GM08714 (cell line): ENCODE measurements around the gene MOB3B.
"Not testable (repeated sequence)": the region's sequence is repeated elsewhere in the genome, so short reads cannot be mapped to it uniquely, and the experiment has no call there.

Experiments used
- H3K4me3 ChIP-seq: fragments of 200-500 bp; sonication (Bioruptor generic); 2 replicates; pipeline ENCODE4 v1.5.1; 2014; ENCODE audit warnings: mild to moderate bottlenecking, low read length, inconsistent platforms
- ZNF274 ChIP-seq: IDR thresholded peaks from 2 replicates; pipeline ENCODE4 v1.6.1; 2012; ENCODE audit warnings: mild to moderate bottlenecking, low read depth, low read length

Gene MOB3B

DNA sequence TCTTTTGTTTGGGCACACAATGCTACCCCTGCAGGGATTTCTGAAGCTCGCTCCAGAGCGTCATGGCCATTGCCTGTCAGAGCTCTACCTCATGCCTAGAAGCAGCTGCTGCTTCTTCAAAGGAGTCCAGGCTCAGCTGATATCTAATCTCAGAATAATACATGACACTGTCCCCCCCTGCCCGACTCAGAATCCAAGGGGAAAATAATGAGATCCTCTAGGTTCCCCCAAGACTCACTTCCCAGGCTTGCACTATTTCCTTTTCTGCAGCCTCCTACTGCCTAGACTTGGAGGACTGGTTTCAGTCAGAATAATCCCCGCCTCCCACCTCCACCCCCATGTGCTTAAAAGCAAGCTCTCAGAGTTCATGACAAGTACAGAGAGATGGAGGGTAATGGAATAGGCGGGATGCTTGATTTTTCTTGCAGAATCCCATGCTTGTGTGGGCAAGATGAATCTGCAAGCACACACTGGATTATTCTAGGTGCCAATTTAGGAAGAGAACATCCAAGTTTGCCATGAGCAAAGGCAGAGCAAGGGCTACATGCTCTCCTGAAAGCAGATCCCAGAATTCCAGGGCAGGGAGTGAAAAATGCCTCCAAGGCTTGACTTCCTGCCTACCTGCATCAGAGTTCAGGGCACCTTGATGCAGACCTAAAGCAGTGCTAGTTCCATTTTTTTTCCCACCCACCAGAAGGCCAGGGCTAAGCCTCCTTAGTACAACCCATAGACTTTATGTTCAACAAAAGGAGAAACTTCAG lies 102.9 kb downstream of the MOB3B start:
- TF ChIP-seq ZNF274, result no peak
- H3K4me3 ChIP-seq, result no peak overlapping the region

DNA sequence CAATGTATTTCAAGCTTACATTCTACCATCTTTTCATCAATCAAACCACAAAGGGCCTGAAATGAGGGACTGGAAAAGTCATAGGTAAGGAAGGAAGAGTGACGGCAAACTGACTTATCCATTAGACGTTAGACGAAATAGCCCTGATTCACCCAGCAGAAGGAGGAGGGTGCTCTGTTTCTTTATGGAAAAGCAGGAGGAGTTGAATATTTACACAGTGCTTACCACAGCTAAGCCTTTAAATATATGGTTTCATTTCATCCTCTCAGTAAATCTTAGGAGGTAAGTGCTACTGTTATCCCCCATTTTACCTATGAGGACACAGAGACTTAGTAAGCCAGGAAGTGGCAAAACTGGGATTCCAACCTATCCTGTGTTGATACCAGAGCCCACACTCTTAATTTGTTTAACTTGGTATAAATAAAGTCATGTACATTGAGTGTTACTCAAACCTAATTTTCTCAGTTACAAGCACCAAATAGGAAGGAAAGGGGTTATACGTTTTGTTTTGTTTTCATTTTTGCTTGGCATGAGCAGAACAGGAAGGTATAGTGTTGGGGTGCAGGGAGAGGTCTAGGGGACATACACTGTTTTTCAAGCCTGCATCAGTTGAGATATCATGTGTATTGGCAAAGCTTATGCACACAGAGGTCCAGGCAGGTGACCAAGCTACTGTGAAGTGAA lies 103.6 kb downstream of the MOB3B start:
- H3K4me3 ChIP-seq, result no peak overlapping the region
- no peak for TF ChIP-seq ZNF274

DNA sequence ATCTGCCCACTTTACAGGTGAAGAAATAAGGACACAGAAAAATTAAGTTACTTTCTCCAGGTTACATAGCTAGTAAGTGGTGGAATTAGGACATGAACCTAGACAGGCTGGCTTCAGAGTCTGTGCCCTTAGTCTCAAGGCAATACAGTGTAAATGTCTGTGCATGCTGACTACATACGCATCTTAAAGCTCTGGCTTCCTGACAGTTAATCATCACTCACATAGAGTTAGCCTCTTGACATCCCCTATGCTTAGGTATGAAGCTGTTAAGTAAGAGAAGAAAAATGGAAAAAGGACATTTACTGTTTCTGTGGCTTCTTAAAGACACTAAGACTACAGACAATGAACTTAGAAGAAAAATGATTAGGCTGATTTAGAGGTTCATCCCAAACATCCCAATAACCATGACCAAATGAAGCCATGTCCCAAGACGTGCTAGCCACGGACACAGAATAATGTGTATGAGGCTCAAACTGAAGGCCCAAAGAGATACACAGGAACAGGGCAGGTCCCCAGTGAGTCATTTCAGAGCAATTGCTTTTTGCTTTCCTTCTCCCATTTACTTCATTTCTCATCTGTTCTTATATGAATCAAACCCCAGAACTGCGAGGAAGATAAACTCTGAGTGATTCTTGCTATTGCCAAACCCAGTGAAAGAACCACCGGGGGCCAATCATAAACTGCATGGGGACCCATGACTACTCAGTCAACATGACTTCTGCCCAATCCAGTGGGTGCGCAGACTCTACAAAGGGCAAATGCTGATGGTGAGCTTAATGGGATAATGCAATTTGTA lies 105.5 kb downstream of the MOB3B start:
- no peak overlapping the region for H3K4me3 ChIP-seq
- TF ChIP-seq ZNF274, result no peak

DNA sequence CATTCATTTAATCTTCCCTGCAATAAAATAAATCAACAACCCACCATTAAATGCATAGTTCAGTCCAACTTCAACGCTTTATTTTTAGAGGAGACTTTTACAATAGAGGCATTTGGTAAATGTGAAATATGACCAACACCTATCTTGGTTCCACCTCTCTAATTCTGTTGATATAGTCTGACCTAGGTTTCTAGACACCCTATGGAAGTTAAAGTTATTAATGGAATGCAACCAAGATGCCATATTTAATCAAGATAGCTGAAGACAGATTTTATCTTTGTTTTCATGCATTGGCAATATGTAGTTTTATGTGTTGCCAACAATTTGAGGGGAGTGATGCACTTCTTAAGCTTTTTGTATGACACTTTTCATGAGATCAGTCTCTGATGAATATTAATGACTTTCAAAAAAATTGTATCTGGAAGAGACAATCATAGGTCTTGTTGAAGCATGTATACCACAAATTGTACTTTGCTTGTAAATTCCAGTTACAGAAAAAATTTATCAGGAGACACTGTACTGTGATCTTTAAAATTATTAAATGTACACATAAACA lies 107.3 kb downstream of the MOB3B start:
- no peak for TF ChIP-seq ZNF274
- H3K4me3 ChIP-seq, result no peak overlapping the region

DNA sequence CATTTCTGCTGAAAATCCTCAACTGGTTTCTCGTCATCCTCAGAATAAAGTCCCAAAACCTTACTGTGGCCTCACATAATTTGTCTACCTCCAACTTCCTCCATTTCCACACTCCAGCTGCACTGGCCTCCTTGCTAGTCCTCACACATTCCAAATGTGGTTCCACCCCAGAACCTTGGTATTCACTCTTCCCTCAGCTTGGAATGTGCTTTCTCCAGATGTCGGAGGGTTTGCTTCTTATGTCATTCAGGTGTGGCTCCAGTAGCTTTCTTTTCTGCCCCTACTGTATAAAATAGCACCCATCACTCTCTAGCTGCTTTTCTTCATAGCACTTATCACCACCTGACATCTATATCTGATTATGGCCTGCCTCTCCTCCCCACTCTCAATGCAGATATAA lies 108.0 kb downstream of the MOB3B start:
- H3K4me3 ChIP-seq, result no peak overlapping the region
- TF ChIP-seq ZNF274, result no peak

DNA sequence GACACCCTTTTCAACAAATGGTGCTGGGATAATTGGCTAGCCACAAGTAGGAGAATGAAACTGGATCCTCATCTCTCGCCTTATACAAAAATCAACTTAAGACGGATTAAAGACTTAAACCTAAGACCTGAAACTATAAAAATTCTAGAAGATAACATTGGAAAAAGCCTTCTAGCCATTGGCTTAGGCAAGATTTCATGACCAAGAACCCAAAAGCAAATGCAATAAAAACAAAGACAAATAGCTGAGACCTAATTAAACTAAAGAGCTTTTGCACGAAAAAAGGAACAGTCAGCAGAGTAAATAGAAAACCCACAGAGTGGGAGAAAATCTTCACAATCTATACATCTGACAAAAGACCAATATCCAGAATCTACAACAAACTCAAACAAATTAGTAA lies 110.1 kb downstream of the MOB3B start:
- not testable (repeated sequence) for H3K4me3 ChIP-seq

DNA sequence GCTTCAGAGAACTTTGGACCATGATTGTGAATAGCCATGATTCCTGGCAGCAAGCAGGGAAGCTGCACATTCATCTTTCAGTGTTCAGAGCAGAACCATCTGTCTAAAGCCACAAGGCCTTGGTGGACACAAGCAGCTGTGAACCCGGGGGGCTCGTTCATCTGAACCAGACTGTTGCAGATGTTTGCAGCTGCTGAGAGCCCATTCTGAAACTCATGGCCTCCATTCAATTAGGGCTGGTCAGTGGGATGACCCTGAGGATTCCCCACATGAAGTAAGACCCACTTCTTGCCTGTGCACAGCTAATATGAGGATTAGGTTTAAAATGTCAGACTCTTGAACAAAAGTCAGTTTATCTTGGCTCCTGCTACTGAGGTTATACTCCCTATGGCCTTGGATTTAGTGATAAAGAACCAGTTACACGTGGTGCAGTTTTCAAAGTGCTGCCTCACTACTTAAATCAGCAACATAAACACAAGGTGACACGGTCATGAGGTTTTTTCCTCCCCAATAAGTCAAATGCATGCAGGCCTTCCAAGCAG lies 115.3 kb downstream of the MOB3B start:
- TF ChIP-seq ZNF274, result no peak
- no peak overlapping the region for H3K4me3 ChIP-seq

DNA sequence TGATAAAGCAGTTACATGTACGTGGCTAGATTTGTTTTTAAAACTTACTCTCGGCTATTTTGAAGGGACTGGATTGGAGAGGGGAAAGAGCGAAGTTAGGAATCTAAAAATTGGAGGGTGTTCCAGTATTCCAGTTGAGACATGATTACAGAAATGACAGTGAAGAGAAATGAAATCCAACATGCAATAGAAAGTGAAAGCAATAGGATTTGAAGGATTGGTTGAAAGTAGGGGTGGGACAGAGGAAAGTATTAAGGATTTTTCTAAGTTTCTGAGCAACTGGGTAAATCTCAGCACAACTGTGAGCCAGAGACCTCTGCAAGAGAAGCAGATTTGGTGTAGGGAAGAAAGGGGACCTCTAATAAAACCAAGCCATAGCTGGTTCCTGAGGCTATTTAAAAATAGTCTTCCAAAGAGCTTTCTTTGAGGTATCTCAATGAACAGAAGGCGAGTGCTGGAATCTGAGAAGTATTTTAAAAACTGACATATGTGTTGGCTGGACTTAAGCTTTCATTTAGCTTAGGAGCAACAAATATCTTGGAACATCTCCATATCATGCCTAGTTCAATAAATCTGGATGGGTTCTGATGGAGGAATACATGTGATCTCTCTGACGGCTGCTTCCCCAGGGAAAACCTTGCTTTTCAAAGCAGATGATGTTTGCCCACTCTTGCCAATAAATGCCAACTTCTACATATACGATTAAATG lies 115.9 kb downstream of the MOB3B start:
- no peak for TF ChIP-seq ZNF274
- no peak overlapping the region for H3K4me3 ChIP-seq

DNA sequence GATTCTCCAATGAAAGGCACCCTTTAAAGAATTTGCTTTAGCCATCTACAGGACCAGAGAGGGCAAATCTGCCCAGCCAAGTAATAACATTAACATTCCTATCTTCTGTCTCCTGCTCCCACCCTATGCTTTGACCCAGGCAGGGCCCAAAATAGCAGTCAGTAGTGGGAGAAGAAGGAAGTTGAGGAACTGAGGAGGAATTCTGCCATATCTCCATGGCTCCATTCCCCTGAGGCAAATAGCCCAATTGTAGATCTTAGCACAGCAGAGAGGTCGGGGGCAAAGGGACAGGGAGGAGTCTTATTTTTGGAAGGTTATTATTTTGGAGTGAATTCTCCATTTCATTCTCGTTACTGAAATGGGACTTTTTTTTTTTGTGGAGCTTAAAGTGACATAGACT lies 116.7 kb downstream of the MOB3B start:
- no peak for TF ChIP-seq ZNF274
- no peak overlapping the region for H3K4me3 ChIP-seq

DNA sequence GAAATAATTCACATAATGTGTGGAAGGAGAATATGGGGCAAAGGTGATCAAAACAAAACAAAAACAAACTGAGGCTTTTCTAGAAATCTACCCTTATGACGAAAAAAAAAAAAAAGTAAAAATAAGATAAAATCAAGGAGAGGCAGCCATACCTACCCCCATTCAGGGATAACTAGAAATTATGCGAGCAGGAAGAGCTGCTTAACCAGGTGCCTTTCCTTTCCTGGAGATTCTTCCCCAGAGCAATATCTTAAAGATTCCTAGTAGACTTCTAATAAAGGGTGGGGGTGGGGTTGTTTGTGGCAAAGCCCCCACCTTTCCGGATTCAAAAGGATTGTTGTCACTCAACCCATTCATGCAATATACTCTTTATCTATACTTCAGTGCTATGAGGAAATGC lies 117.5 kb downstream of the MOB3B start:
- TF ChIP-seq ZNF274, result no peak
- H3K4me3 ChIP-seq, result no peak overlapping the region

DNA sequence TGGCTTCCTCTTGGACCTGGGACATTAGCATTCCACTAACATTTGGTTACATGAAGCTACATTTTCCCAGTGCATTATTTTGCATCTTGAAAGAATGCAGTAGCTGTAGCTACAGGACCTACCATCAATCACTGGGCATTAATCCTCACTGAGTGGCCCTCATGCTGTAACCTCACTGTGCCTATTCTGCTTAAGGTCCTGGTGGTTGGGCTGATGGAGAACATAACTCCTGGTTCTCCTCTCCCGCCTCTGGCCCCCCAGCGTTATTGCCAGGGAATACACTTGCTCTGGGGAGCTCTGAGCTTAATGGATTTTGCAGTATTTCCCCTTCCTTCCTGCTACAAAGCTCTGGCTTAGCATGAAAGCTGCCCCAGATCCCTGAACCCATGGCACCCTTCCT lies 121.1 kb downstream of the MOB3B start:
- TF ChIP-seq ZNF274, result no peak

DNA sequence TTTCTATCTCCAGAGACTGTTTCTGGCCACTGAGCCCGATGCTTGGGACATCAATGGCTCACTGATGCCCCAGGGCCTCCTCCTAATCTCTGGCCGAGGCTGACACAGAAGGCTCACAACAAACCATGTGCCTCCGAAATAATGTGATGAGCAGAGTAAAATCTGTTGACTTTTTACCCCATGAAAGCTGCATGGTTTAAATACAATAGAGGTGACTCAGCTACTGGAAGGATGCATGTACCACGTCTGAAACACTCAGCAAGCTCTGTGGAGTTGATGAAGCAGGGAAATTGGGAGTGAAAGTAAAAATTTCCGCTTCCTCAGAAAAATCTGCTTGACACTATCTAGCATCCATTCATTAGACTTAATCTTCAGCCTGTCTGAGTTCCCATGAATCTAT lies 121.6 kb downstream of the MOB3B start:
- no peak overlapping the region for H3K4me3 ChIP-seq
- TF ChIP-seq ZNF274, result no peak

More for the DNA sequence above, 121.1 kb downstream of the MOB3B start:
- no peak overlapping the region for H3K4me3 ChIP-seq

DNA sequence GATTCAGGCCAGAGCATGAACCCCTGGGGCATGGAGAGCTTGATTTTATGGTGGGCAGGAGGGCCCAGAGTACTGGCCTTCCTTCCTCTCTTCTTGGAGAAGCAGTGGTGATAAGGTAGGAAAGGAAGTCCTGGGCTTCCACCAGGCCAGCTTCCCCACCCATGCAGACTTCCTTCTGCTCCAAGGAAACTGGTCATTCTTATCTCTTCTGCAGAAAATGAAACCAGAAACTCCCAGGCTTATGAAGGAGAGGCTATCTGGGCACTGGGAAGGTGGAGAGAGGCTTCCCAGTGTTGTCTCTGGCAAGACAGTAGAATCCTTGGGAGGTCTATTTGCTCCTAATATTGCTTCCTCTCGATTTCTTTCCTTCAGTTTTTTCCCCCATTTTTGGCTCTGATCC lies 122.1 kb downstream of the MOB3B start:
- H3K4me3 ChIP-seq, result no peak overlapping the region
- no peak for TF ChIP-seq ZNF274

DNA sequence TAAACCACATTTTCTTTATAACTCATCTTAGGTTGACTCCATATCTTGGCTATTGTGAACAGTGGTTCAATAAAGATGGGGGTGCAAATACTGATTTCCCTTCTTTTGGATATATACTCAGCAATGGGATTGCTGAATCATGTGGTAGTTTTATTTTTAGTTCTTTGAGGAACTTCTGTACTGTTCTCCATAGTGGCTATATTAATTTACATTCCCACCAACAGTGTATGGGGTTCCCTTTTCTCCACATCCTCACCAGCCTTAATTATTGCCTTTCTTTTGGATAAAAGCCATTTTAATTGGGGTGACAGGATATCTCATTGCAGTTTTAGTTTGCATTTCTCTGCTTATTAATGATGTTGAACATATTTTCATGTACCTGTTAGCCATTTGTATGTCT lies 125.0 kb downstream of the MOB3B start:
- no peak overlapping the region for H3K4me3 ChIP-seq
- TF ChIP-seq ZNF274, result no peak
